Measurements from ENCODE around the gene FBXW8.

FBXW8 gene

DNA sequence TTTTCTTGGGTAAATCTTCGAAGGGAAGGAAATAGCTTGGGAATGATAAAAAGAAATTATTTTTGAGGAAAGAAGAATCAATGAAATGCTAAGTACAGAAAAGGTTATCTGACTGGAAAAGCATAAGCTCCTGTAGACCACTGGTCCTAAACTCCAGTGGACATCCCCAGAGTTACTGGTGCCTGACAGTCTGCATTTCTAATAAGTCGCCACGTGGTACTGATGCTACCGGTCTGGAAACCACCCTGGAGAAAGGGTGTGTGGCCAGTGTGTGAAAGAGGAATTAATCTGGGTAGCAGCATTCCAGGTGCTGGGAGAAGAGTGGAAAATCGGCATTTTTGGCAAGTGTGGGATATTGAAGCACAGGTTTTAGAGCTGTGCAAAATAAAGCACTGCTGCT is 73.3 kb downstream of the FBXW8 start:
- no peak overlapping the region for H3K4me3 ChIP-seq (replicated peaks; ENCODE audit: insufficient read depth, low read length)
- no peak overlapping the region for H3K27ac ChIP-seq (replicated peaks)
- H3K27me3 ChIP-seq (ENCODE audit: insufficient read depth, poor library complexity, severe bottlenecking): no peaks in the 10 kb centered on the region
- TF ChIP-seq, protein P1, sequence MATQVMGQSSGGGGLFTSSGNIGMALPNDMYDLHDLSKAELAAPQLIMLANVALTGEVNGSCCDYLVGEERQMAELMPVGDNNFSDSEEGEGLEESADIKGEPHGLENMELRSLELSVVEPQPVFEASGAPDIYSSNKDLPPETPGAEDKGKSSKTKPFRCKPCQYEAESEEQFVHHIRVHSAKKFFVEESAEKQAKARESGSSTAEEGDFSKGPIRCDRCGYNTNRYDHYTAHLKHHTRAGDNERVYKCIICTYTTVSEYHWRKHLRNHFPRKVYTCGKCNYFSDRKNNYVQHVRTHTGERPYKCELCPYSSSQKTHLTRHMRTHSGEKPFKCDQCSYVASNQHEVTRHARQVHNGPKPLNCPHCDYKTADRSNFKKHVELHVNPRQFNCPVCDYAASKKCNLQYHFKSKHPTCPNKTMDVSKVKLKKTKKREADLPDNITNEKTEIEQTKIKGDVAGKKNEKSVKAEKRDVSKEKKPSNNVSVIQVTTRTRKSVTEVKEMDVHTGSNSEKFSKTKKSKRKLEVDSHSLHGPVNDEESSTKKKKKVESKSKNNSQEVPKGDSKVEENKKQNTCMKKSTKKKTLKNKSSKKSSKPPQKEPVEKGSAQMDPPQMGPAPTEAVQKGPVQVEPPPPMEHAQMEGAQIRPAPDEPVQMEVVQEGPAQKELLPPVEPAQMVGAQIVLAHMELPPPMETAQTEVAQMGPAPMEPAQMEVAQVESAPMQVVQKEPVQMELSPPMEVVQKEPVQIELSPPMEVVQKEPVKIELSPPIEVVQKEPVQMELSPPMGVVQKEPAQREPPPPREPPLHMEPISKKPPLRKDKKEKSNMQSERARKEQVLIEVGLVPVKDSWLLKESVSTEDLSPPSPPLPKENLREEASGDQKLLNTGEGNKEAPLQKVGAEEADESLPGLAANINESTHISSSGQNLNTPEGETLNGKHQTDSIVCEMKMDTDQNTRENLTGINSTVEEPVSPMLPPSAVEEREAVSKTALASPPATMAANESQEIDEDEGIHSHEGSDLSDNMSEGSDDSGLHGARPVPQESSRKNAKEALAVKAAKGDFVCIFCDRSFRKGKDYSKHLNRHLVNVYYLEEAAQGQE (IDR thresholded peaks at IDR 0.05; ENCODE audit: insufficient replicate concordance, low read depth): no peak
- DNase-seq (ENCODE audit: low read depth in 1 of 2, low spot score in 1 of 2): no peak

DNA sequence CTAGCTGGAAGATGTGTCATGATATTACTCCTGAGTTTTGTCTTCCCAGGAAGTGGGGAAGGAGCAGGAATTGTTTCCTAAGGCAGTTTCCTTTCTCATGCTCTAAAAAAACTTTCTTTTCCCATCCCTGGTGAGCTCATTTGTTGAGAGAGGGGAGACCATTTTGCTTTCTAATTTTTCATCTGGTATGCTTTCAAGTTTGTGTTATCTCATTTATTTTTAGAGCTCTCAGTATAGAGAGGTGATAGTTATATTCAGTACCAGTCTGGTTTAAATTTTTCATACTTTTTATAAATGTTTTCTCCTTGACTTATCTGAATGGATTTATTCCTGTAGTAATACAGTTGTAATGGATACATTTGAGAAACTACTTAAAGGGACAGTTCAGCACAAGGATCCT is 79.6 kb downstream of the FBXW8 start:
- H3K4me3 ChIP-seq (replicated peaks; ENCODE audit: insufficient read depth, low read length): no peak overlapping the region
- no peak for DNase-seq (ENCODE audit: low read depth in 1 of 2, low spot score in 1 of 2)
- no peak overlapping the region for H3K27ac ChIP-seq (replicated peaks)
- H3K27me3 ChIP-seq (ENCODE audit: insufficient read depth, poor library complexity, severe bottlenecking): no peaks in the 10 kb centered on the region
- TF ChIP-seq SPI1 (IDR thresholded peaks at IDR 0.05; ENCODE audit: borderline replicate concordance, low read depth) (no peak), POLR2AphosphoS5 (IDR thresholded peaks at IDR 0.05; ENCODE audit: low read depth) (no peak), GABPA (IDR thresholded peaks at IDR 0.05; ENCODE audit: low read depth) (no peak), CTCF (IDR thresholded peaks at IDR 0.05; ENCODE audit: insufficient read depth, low read length) (no peak)
- TF ChIP-seq, protein P1 (IDR thresholded peaks at IDR 0.05; ENCODE audit: insufficient replicate concordance, low read depth): no peak

DNA sequence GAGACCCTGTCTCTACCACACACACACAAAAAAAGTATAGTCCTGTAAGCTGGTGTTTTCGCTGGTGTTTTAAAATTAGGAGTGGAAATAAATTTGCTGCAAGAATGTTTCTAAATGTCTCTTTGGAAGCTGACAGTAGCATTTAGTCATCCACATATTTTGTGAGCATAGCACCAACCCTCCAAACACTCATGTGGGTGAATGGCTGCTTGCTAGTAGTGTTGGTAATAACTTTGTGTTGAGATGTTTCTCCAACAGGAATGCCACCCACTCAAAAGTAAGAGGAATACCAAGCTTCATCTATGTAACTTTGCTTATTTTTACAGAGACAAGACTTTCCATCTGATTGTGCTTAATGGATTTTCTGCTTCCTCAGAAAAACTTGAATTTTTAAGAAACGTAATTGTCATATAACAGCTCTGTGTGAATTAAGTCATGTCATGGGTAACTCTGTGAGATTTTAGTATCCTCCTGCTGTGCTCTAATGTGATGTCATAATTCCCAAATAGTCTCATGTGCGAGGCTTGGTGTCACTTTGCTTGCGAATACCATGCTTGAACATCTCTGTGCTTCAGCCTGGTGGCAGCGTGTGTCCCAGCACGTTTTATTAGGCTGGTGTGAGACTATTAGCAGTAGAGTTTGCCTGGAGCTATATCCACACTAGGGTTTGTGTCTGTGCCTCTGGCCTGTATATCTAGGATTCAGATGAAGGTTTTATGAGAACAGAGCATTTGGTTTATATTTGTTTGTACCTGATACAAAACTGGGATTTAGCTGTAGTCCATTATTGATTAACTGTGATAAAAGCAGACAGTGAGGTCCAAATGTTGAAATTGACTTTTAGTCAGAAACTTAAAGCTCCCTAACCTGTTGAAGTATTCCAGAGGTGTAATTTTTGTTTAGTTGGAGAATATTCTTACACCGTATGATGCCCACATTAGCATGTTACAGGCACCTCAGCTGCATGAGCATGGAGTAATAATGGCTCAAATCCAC is 80.5 kb downstream of the FBXW8 start:
- TF ChIP-seq CTCF (IDR thresholded peaks at IDR 0.05; ENCODE audit: insufficient read depth, low read length): no peak
- no peak for TF ChIP-seq GABPA (IDR thresholded peaks at IDR 0.05; ENCODE audit: low read depth)
- no peak for TF ChIP-seq SPI1 (IDR thresholded peaks at IDR 0.05; ENCODE audit: borderline replicate concordance, low read depth)
- no peak for TF ChIP-seq POLR2AphosphoS5 (IDR thresholded peaks at IDR 0.05; ENCODE audit: low read depth)
- TF ChIP-seq, protein P1 (IDR thresholded peaks at IDR 0.05; ENCODE audit: insufficient replicate concordance, low read depth): no peak
- Histone ChIP-seq H3K27ac (replicated peaks) (no peak overlapping the region), H3K27me3 (ENCODE audit: insufficient read depth, poor library complexity, severe bottlenecking) (no peaks in the 10 kb centered on the region), H3K4me3 (replicated peaks; ENCODE audit: insufficient read depth, low read length) (no peak overlapping the region)
- no peak for DNase-seq (ENCODE audit: low read depth in 1 of 2, low spot score in 1 of 2)

Data from HL-60 (cell line).